D721Med (cell line): ENCODE data around the gene CHMP4B.

ENCODE experiments used
- DNase-seq: peaks from one replicate; pipeline ENCODE4 v3.0.0; 2011; ENCODE audit warnings: low spot score; ENCODE audit not compliant: insufficient read length
- FAIRE-seq: peaks from 2 replicates; lab custom pipeline; 2011; peaks lifted over from hg19 to GRCh38; lab: Jason Lieb, UNC
- TF ChIP-seq, protein P1 (sequence below): IDR thresholded peaks from 2 replicates; pipeline ENCODE4 v1.5.1; 2012; ENCODE audit warnings: mild to moderate bottlenecking, control low read depth; ENCODE audit not compliant: insufficient read depth; ENCODE audit errors: missing control alignments

CHMP4B gene

DNA sequence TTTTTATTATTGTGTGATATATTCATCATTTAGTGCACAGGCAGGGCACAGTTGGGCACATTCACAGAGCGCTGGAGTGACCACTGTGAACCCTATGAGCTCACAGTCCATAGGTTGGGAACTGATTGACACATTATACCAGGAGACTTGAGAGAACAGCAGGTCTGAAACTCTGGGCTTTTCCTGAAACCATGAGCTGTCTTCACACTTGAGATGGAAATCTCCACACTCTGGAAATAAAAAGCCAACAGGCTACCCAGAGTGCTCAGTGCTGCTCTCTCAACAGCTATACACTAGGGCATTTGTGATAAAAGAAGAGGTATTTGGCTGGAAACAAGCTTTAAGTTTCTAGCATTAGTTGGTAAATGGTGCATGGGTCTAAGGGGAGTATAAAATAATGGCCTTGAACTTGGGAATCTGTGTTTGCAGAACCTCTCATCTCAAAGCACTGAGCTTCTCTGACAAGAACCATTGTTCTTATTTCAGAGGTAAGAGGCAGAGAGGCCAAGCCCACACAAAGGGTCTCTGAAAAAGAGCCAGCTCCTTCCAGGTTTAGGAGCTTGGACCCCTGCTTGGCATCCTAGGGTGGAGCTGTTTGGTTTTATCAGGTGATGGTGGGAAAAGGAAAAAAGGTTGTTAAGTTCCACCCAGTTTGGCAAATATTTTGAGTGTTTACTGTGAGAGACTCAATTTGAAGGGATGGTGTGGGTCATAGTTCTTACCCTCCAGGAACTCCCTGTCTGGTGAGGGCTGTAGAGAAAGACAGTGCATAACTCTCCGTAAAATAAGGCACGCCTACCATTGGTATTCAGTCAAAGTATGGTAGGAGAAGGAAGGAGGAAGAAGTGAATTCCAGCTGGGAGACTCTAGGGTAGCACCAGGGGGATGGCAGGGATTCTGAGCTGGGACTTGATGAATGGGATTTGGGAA is 14.5 kb downstream of the CHMP4B start:
- TF ChIP-seq, protein P1, sequence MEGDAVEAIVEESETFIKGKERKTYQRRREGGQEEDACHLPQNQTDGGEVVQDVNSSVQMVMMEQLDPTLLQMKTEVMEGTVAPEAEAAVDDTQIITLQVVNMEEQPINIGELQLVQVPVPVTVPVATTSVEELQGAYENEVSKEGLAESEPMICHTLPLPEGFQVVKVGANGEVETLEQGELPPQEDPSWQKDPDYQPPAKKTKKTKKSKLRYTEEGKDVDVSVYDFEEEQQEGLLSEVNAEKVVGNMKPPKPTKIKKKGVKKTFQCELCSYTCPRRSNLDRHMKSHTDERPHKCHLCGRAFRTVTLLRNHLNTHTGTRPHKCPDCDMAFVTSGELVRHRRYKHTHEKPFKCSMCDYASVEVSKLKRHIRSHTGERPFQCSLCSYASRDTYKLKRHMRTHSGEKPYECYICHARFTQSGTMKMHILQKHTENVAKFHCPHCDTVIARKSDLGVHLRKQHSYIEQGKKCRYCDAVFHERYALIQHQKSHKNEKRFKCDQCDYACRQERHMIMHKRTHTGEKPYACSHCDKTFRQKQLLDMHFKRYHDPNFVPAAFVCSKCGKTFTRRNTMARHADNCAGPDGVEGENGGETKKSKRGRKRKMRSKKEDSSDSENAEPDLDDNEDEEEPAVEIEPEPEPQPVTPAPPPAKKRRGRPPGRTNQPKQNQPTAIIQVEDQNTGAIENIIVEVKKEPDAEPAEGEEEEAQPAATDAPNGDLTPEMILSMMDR = no peak
- DNase-seq (no peak), FAIRE-seq (no peak)

- DNase-seq = no peak
- FAIRE-seq = no peak
- TF ChIP-seq, protein P1 = no peak
These were observed 15.2 kb downstream of the CHMP4B start for GRCh38 chr20:33826270-33826897.

DNA sequence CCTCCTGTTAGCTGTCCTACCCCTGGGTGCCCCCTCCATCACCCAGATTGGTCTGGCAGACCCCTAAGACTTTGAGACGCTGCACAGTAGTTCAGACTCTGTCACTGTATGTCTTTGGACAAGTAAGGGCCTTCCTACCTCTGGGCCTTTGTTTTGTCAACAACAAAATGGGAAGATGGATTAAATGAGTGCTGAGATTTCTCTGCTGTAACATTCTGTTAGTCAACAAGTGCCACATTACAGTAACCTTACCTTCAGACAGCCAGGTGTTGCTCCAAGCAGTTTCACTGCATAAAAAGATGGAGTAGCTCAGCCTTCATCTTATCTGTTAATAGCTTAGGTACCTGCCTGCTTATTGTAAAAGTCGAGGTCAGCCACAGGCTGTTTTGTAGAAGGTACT is 16.0 kb downstream of the CHMP4B start:
- DNase-seq = no peak
- no peak for FAIRE-seq
- TF ChIP-seq, protein P1 = no peak

DNA sequence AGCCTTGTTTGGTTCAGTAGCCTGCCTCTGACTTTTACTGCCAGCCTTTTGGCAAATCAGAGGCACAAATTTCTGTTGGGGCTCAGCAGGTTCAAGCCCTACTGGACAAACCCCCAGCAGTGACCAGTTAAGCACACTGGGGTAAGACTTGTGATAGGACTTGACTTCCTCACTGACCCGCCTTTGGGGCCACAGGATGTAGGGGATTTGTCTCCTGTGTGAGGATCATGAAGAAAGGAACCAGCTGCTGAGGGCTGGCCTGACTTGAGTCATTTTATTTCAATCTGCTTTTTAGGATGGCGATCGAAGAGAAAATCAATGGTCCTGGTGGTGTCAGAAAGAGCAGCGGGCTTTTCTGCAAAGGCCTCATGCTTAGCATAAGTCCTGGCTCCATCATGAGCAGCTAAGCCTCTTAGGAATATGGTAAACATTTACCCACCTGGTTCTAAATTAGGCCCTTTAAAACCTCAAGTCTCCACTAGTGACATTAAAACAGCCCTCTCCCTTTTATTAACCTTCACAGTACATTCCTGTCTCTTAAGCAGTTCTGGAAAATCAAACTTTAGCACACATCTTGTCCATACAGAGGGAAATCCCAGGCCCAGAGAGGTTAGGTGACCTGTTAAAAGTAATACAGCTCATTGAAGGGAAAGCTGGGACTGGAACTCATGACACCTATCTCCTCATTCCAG is 16.6 kb downstream of the CHMP4B start:
- TF ChIP-seq, protein P1 = no peak
- FAIRE-seq (no peak), DNase-seq (no peak)

DNA sequence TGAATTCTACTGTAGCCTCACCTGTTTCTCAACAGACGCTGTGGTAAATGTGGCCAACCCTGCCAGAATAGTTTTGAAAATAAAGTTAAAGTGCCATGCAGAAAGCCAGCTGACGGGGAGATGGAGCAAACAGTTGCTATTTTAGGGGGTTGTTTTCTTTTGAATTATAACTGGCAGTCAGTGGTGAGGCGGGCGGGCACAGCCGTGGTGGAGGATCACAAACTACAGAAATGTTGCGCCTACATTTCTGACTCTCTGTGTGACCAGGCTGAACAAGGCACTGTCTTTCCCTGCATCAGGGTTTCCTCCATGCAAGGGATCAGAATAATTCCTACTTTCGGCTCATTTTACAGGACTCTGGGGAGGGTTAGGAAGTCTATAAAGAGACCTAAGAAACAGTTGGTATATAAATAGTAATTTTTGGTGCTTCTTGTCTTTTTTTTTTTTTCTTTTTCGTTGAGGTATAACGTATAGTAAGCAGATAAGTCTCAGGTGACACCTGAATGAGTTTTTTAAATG is 17.2 kb downstream of the CHMP4B start:
- DNase-seq (no peak), FAIRE-seq (no peak)
- TF ChIP-seq, protein P1 = no peak

- TF ChIP-seq, protein P1 = no peak
- FAIRE-seq = no peak
- no peak for DNase-seq
These were observed 17.9 kb downstream of the CHMP4B start for GRCh38 chr20:33828967-33829560.
